Neural progenitor cell (in vitro differentiated cells): Measurements from ENCODE around the gene SOX5. TPM values are rescaled to one million over a fixed set of nuclear protein-coding genes. Genes with fewer than 3 reads are reported as not detected.

ENCODE experiments used
- DNase-seq: peaks from one replicate; pipeline ENCODE4 v3.0.0-alpha.2; 2016; ENCODE audit warnings: low spot score
- H2AFZ ChIP-seq: fragments of 200-600 bp; sonication (generic); replicated peaks from 2 replicates; pipeline ENCODE4 v1.6.1; 2016; ENCODE audit warnings: antibody characterized with exemption
- H3F3A ChIP-seq: fragments of 200-600 bp; sonication (generic); 2 replicates; pipeline ENCODE4 v1.6.1; 2016; ENCODE audit warnings: antibody characterized with exemption, low read depth
- H3K27ac ChIP-seq: fragments of 200-600 bp; sonication (generic); 2 replicates; pipeline ENCODE4 v1.5.1; 2016; ENCODE audit warnings: mild to moderate bottlenecking
- H3K27me3 ChIP-seq: fragments of 200-600 bp; sonication (generic); 2 replicates; pipeline ENCODE4 v1.6.1; 2016; ENCODE audit warnings: mild to moderate bottlenecking, moderate library complexity
- H3K36me3 ChIP-seq: fragments of 200-600 bp; sonication (generic); 2 replicates; pipeline ENCODE4 v1.5.1; 2016
- H3K4me1 ChIP-seq: fragments of 200-600 bp; sonication (generic); 2 replicates; pipeline ENCODE4 v1.6.1; 2016; ENCODE audit warnings: mixed run types
- H3K4me2 ChIP-seq: fragments of 200-600 bp; sonication (generic); 2 replicates; pipeline ENCODE4 v1.6.1; 2016
- H3K4me3 ChIP-seq: fragments of 200-600 bp; sonication (generic); 2 replicates; pipeline ENCODE4 v1.5.1; 2016
- H3K79me2 ChIP-seq: fragments of 200-600 bp; sonication (generic); 2 replicates; pipeline ENCODE4 v1.6.1; 2016; ENCODE audit warnings: low read depth
- H3K9ac ChIP-seq: fragments of 200-600 bp; sonication (generic); 2 replicates; pipeline ENCODE4 v1.6.1; 2016
- H3K9me3 ChIP-seq: fragments of 200-600 bp; sonication (generic); 2 replicates; pipeline ENCODE4 v1.5.1; 2016; ENCODE audit warnings: low read depth
- H4K20me1 ChIP-seq: fragments of 200-600 bp; sonication (generic); 2 replicates; pipeline ENCODE4 v1.6.1; 2016; ENCODE audit warnings: low read depth
- H3K27ac Mint-ChIP-seq: 3 replicates; pipeline ENCODE4 v1.8.0; 2021; ENCODE audit warnings: mixed read lengths
- H3K27me3 Mint-ChIP-seq: 2 replicates; pipeline ENCODE4 v1.8.0; 2022; ENCODE audit warnings: low read depth, mild to moderate bottlenecking, inconsistent platforms, moderate library complexity, mixed read lengths; ENCODE audit not compliant: insufficient read depth
- H3K36me3 Mint-ChIP-seq: 3 replicates; pipeline ENCODE4 v1.8.0; 2021; ENCODE audit warnings: mixed read lengths
- H3K4me1 Mint-ChIP-seq: 3 replicates; pipeline ENCODE4 v1.8.0; 2021; ENCODE audit warnings: mixed read lengths
- H3K4me3 Mint-ChIP-seq: 3 replicates; pipeline ENCODE4 v1.8.0; 2021; ENCODE audit warnings: mild to moderate bottlenecking, moderate library complexity, mixed read lengths
- H3K9me3 Mint-ChIP-seq: 3 replicates; pipeline ENCODE4 v1.8.0; 2020; ENCODE audit warnings: mixed read lengths
- EZH2 ChIP-seq: fragments of 200-600 bp; sonication (generic); IDR thresholded peaks from 2 replicates; pipeline ENCODE4 v1.6.1; 2017; ENCODE audit warnings: antibody characterized with exemption, mild to moderate bottlenecking, moderate library complexity
- EZH2phosphoT487 ChIP-seq: fragments of 200-600 bp; sonication (generic); IDR thresholded peaks from 2 replicates; pipeline ENCODE4 v1.6.1; 2017; ENCODE audit warnings: antibody characterized with exemption
- total RNA-seq: library from RNA; depleted of rRNA; stranded (reverse); fragments of >200 nt; gene quantifications from 2 replicates; pipeline ENCODE4 v1.2.3, GENCODE V29; 2015; ENCODE audit warnings: low replicate concordance
- TF ChIP-seq, protein P1 (sequence below): fragments of 200-600 bp; sonication (generic); IDR thresholded peaks from 2 replicates; pipeline ENCODE4 v1.5.1; 2017; ENCODE audit warnings: antibody characterized with exemption, mild to moderate bottlenecking

Gene SOX5
- total RNA-seq, 1 donor from 2014 or later: 79.5 TPM

DNA sequence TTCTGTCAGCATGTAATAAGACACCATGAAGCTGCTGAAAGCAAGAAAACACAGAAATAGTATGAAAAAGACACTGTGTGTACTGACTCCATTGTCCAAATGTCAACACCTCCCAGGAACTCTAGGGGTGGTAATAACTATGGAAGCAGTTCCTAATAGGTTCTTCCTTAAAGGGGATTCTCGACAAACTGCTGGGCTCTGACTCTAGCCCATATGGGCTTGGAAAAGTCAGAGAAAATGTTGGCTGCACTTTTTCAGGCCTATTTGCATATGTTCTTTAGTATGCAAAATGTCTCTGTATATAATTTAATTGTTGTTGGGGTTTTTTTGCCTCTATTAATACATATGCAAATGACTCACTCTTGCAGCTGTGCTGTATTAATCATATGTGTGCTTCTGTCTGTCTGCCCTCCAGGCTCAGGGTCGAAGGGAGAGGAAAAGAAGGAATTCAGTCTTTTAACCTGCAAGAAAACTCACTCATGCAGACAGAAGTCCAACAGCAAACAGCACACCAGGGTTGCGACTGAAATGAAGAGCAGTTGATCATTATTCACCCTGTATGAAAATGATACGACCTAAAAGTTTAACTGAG is 317.6 kb downstream of the SOX5 start:
- no peaks in the 10 kb centered on the region for H3K27me3 ChIP-seq
- Mint-ChIP-seq H3K4me1 (peaks cover 24% of the 10 kb centered on the region), H3K4me3 (no peak overlapping the region), H3K9me3 (no peaks in the 10 kb centered on the region), H3K27me3 (no peaks in the 10 kb centered on the region), H3K36me3 (peaks cover 16% of the 10 kb centered on the region), H3K27ac (peak overlapping the region; percentile 64)
- H3K9ac ChIP-seq: no peak overlapping the region
- H3F3A ChIP-seq: peaks cover 14% of the 10 kb centered on the region
- H3K36me3 ChIP-seq: peaks cover 11% of the 10 kb centered on the region
- H4K20me1 ChIP-seq: no peaks in the 10 kb centered on the region
- no peak overlapping the region for H2AFZ ChIP-seq
- H3K27ac ChIP-seq: peak overlapping the region; percentile 60
- no peak for TF ChIP-seq EZH2
- TF ChIP-seq EZH2phosphoT487: no peak
- TF ChIP-seq, protein P1, sequence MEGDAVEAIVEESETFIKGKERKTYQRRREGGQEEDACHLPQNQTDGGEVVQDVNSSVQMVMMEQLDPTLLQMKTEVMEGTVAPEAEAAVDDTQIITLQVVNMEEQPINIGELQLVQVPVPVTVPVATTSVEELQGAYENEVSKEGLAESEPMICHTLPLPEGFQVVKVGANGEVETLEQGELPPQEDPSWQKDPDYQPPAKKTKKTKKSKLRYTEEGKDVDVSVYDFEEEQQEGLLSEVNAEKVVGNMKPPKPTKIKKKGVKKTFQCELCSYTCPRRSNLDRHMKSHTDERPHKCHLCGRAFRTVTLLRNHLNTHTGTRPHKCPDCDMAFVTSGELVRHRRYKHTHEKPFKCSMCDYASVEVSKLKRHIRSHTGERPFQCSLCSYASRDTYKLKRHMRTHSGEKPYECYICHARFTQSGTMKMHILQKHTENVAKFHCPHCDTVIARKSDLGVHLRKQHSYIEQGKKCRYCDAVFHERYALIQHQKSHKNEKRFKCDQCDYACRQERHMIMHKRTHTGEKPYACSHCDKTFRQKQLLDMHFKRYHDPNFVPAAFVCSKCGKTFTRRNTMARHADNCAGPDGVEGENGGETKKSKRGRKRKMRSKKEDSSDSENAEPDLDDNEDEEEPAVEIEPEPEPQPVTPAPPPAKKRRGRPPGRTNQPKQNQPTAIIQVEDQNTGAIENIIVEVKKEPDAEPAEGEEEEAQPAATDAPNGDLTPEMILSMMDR: no peak
- peaks cover 39% of the 10 kb centered on the region for H3K4me1 ChIP-seq
- H3K9me3 ChIP-seq: no peaks in the 10 kb centered on the region
- peak overlapping the region; percentile 29 for H3K4me2 ChIP-seq
- no peaks in the 10 kb centered on the region for H3K79me2 ChIP-seq
- H3K4me3 ChIP-seq: no peak overlapping the region
- peak; percentile 8 for DNase-seq

DNA sequence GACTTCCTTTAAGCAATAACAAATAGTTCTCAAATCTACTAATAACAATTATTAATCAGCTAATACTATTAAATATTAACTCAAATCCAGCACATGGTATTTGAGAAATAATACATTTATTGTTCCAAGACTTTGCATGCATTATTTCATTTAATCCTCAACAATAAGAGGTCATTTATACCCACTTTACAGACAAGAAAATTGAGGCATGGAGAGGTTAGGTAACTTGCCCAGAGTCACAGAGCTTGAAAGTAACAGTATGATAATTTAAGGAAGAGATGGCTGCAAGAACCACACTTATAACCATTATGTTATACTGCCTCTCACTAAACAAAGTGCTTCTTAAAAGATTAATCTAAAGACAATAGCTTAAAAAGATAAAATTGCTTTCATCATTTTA is 318.9 kb downstream of the SOX5 start:
- H3K27ac Mint-ChIP-seq: no peak overlapping the region
- no peak for TF ChIP-seq EZH2
- TF ChIP-seq, protein P1: no peak
- TF ChIP-seq EZH2phosphoT487: no peak
- no peaks in the 10 kb centered on the region for H3K79me2 ChIP-seq
- peaks cover 21% of the 10 kb centered on the region for H3K36me3 Mint-ChIP-seq
- H3F3A ChIP-seq: peaks cover 14% of the 10 kb centered on the region
- H3K27me3 ChIP-seq: no peaks in the 10 kb centered on the region
- peaks cover 39% of the 10 kb centered on the region for H3K4me1 ChIP-seq
- DNase-seq: no peak
- H3K4me1 Mint-ChIP-seq: peaks cover 26% of the 10 kb centered on the region
- no peaks in the 10 kb centered on the region for H3K9me3 ChIP-seq
- no peak overlapping the region for H3K4me2 ChIP-seq
- peaks cover 2% of the 10 kb centered on the region for H3K9me3 Mint-ChIP-seq
- H3K9ac ChIP-seq: no peak overlapping the region
- H3K27me3 Mint-ChIP-seq: no peaks in the 10 kb centered on the region
- H3K4me3 Mint-ChIP-seq: no peak overlapping the region
- H3K27ac ChIP-seq: peak overlapping the region; percentile 66
- H4K20me1 ChIP-seq: no peaks in the 10 kb centered on the region
- H3K4me3 ChIP-seq: no peak overlapping the region
- no peaks in the 10 kb centered on the region for H3K36me3 ChIP-seq
- no peak overlapping the region for H2AFZ ChIP-seq

DNA sequence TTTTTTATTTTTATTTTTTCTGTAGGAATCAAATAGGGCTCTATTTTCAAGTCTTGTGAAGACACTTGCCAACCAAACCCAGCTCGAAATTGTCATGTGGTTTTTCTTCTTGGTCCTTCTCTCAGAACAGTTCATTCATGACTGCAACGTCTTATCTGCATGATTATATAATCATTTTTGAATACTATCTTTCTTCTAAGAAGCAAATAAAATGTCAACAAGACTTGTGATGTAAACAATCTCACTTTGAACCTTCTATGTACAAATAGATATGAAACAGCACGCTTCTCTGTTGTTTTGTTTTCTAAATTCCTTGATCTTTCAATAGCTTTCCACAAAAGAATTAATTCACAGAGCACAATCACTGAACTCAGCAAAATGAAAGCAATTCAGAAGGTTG is 320.7 kb downstream of the SOX5 start:
- Histone ChIP-seq H3K79me2 (no peaks in the 10 kb centered on the region), H3K27me3 (no peaks in the 10 kb centered on the region), H3K27ac (peak overlapping the region; percentile 66), H3K4me3 (no peak overlapping the region), H3K4me2 (peak overlapping the region; percentile 34), H3K36me3 (no peaks in the 10 kb centered on the region), H2AFZ (no peak overlapping the region), H4K20me1 (no peaks in the 10 kb centered on the region), H3F3A (peaks cover 14% of the 10 kb centered on the region), H3K4me1 (peaks cover 39% of the 10 kb centered on the region), H3K9ac (no peak overlapping the region), H3K9me3 (no peaks in the 10 kb centered on the region)
- H3K27ac Mint-ChIP-seq: no peak overlapping the region
- no peaks in the 10 kb centered on the region for H3K27me3 Mint-ChIP-seq
- H3K9me3 Mint-ChIP-seq: peaks cover 2% of the 10 kb centered on the region
- peaks cover 25% of the 10 kb centered on the region for H3K4me1 Mint-ChIP-seq
- H3K4me3 Mint-ChIP-seq: no peak overlapping the region
- TF ChIP-seq, protein P1: no peak
- TF ChIP-seq EZH2: no peak
- no peak for TF ChIP-seq EZH2phosphoT487
- DNase-seq: peak; percentile 9
- peaks cover 18% of the 10 kb centered on the region for H3K36me3 Mint-ChIP-seq
